ENCODE data around the gene KANSL1. TPM values are rescaled to one million over a fixed set of nuclear protein-coding genes. Genes with fewer than 3 reads are reported as not detected.

Gene KANSL1
- total RNA-seq, 4 donors from 2014 or later = 57.7 to 91.2 (median 75.1) TPM

- peaks cover 5 to 94% of the 10 kb centered on the region in 2 donors for H3K36me3 ChIP-seq
- ATAC-seq = no peak
- no peaks in the 10 kb centered on the region for H3K27me3 ChIP-seq
- no peak for TF ChIP-seq CTCF (IDR thresholded peaks at IDR 0.05)
- no peak for TF ChIP-seq EP300 (IDR thresholded peaks at IDR 0.05)
- no peak for TF ChIP-seq POLR2AphosphoS5 (IDR thresholded peaks at IDR 0.05)
- no peak overlapping the region for H3K27ac ChIP-seq
- H3K9me3 ChIP-seq = no peaks in the 10 kb centered on the region
- 93 to 100% methylated on average over 1 to 4 of the region's 16 CpGs for WGBS, 2 donors (ENCODE audit: low coverage in 1 of 2)
- H3K4me1 ChIP-seq = peaks cover 0 to 31% (median 0%) of the 10 kb centered on the region in 3 donors
- no peak overlapping the region for H3K4me3 ChIP-seq
These were observed 161.8 kb downstream of the KANSL1 start for GRCh38 chr17:46031440-46031839.

GRCh38 chr17:46030752-46031151 lies 162.5 kb downstream of the KANSL1 start:
- Histone ChIP-seq H3K9me3 (no peaks in the 10 kb centered on the region), H3K27ac (no peak overlapping the region), H3K36me3 (peaks cover 5 to 93% of the 10 kb centered on the region in 2 donors), H3K27me3 (no peaks in the 10 kb centered on the region), H3K4me3 (no peak overlapping the region), H3K4me1 (peaks cover 0 to 31% (median 0%) of the 10 kb centered on the region in 3 donors)
- WGBS, 2 donors (ENCODE audit: low coverage in 1 of 2) = 67 to 89% methylated on average over 1 to 2 of the region's 3 CpGs
- ATAC-seq = no peak
- TF ChIP-seq POLR2A (IDR thresholded peaks at IDR 0.05) = no peak
- no peak for TF ChIP-seq EP300 (IDR thresholded peaks at IDR 0.05)
- TF ChIP-seq CTCF (IDR thresholded peaks at IDR 0.05) = no peak
- TF ChIP-seq POLR2AphosphoS5 (IDR thresholded peaks at IDR 0.05) = no peak

GRCh38 chr17:46029627-46030026 lies 163.6 kb downstream of the KANSL1 start:
- no peak overlapping the region for H3K4me3 ChIP-seq
- WGBS, 2 donors (ENCODE audit: low coverage in 1 of 2) = 95% methylated on average over 6 of the region's 6 CpGs
- ATAC-seq = no peak
- peaks cover 5 to 86% of the 10 kb centered on the region in 2 donors for H3K36me3 ChIP-seq
- H3K27me3 ChIP-seq = no peaks in the 10 kb centered on the region
- no peaks in the 10 kb centered on the region for H3K9me3 ChIP-seq
- TF ChIP-seq POLR2AphosphoS5 (IDR thresholded peaks at IDR 0.05) (no peak), CTCF (IDR thresholded peaks at IDR 0.05) (no peak), POLR2A (IDR thresholded peaks at IDR 0.05) (no peak), EP300 (IDR thresholded peaks at IDR 0.05) (no peak)
- no peak overlapping the region for H3K27ac ChIP-seq
- peaks cover 0 to 20% (median 0%) of the 10 kb centered on the region in 3 donors for H3K4me1 ChIP-seq

- Histone ChIP-seq H3K4me3 (no peak overlapping the region), H3K27ac (no peak overlapping the region), H3K36me3 (peaks cover 5 to 83% of the 10 kb centered on the region in 2 donors), H3K27me3 (no peaks in the 10 kb centered on the region), H3K9me3 (no peaks in the 10 kb centered on the region), H3K4me1 (peaks cover 0 to 19% (median 0%) of the 10 kb centered on the region in 3 donors)
- no peak for ATAC-seq
- WGBS, 2 donors (ENCODE audit: low coverage in 1 of 2) = 56 to 60% methylated on average over 1 to 4 of the region's 4 CpGs
- no peak for TF ChIP-seq EP300 (IDR thresholded peaks at IDR 0.05)
- no peak for TF ChIP-seq POLR2AphosphoS5 (IDR thresholded peaks at IDR 0.05)
- no peak for TF ChIP-seq POLR2A (IDR thresholded peaks at IDR 0.05)
- TF ChIP-seq CTCF (IDR thresholded peaks at IDR 0.05) = no peak
These were observed 164.2 kb downstream of the KANSL1 start for GRCh38 chr17:46028981-46029565.

GRCh38 chr17:46028374-46028773 lies 164.9 kb downstream of the KANSL1 start:
- ATAC-seq = no peak
- WGBS, 2 donors (ENCODE audit: low coverage in 1 of 2) = 75 to 80% methylated on average over 2 to 3 of the region's 3 CpGs
- H3K36me3 ChIP-seq = peaks cover 0 to 83% of the 10 kb centered on the region in 2 donors

More at GRCh38 chr17:46028374-46028773, 164.9 kb downstream of the KANSL1 start:
- peaks cover 0 to 19% (median 0%) of the 10 kb centered on the region in 3 donors for H3K4me1 ChIP-seq
- H3K27me3 ChIP-seq = no peaks in the 10 kb centered on the region
- no peak overlapping the region for H3K27ac ChIP-seq
- no peak overlapping the region for H3K4me3 ChIP-seq
- no peaks in the 10 kb centered on the region for H3K9me3 ChIP-seq
- TF ChIP-seq EP300 (IDR thresholded peaks at IDR 0.05) (no peak), POLR2AphosphoS5 (IDR thresholded peaks at IDR 0.05) (no peak), CTCF (IDR thresholded peaks at IDR 0.05) (no peak), POLR2A (IDR thresholded peaks at IDR 0.05) (no peak)

Data from gastroesophageal sphincter (tissue), 4 donors.